Measurements from ENCODE around the gene HDAC9. TPM values are rescaled to one million over a fixed set of nuclear protein-coding genes. Genes with fewer than 3 reads are reported as not detected.

The HDAC9 gene
- total RNA-seq, 1 donor, result 55.0 TPM

GRCh38 chr7:18614841-18615240 lies 119.3 kb downstream of the HDAC9 start:
- TF ChIP-seq, protein P1, sequence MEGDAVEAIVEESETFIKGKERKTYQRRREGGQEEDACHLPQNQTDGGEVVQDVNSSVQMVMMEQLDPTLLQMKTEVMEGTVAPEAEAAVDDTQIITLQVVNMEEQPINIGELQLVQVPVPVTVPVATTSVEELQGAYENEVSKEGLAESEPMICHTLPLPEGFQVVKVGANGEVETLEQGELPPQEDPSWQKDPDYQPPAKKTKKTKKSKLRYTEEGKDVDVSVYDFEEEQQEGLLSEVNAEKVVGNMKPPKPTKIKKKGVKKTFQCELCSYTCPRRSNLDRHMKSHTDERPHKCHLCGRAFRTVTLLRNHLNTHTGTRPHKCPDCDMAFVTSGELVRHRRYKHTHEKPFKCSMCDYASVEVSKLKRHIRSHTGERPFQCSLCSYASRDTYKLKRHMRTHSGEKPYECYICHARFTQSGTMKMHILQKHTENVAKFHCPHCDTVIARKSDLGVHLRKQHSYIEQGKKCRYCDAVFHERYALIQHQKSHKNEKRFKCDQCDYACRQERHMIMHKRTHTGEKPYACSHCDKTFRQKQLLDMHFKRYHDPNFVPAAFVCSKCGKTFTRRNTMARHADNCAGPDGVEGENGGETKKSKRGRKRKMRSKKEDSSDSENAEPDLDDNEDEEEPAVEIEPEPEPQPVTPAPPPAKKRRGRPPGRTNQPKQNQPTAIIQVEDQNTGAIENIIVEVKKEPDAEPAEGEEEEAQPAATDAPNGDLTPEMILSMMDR (IDR thresholded peaks at IDR 0.05; ENCODE audit: insufficient read depth, low read length), result no peak
- DNase-seq (ENCODE audit: low read depth), result no peak
- H3K4me3 ChIP-seq (ENCODE audit: low read depth, low read length), result no peak overlapping the region

GRCh38 chr7:18619311-18619710 lies 123.8 kb downstream of the HDAC9 start:
- TF ChIP-seq, protein P1 (IDR thresholded peaks at IDR 0.05; ENCODE audit: insufficient read depth, low read length), result no peak
- no peak for DNase-seq (ENCODE audit: low read depth)
- no peak overlapping the region for H3K4me3 ChIP-seq (ENCODE audit: low read depth, low read length)

GRCh38 chr7:18623389-18623788 lies 127.8 kb downstream of the HDAC9 start:
- H3K4me3 ChIP-seq (ENCODE audit: low read depth, low read length), result no peak overlapping the region
- no peak for DNase-seq (ENCODE audit: low read depth)
- TF ChIP-seq, protein P1 (IDR thresholded peaks at IDR 0.05; ENCODE audit: insufficient read depth, low read length), result no peak

DNA sequence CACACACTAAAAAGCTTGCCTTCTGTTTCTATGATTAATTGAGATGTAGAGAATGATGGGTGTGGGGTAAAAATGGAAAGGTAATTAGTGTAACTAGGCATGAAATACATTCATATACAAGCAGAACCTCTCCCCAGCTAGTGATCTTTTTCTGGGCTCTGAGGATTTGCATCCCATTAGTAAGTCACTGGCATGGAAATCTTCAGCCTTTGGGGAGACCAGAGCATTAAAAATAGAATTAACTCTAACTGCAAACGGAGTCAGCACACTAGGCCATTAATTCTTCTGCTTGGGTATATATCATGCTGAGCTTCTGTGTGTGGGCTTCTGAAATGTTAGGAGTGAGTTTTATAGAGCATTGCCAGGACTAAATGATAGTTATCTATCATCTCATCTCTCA lies 128.9 kb downstream of the HDAC9 start:
- no peak for DNase-seq (ENCODE audit: low read depth)
- TF ChIP-seq, protein P1 (IDR thresholded peaks at IDR 0.05; ENCODE audit: insufficient read depth, low read length), result no peak
- no peak overlapping the region for H3K4me3 ChIP-seq (ENCODE audit: low read depth, low read length)

- no peak overlapping the region for H3K4me3 ChIP-seq (ENCODE audit: low read depth, low read length)
- TF ChIP-seq, protein P1 (IDR thresholded peaks at IDR 0.05; ENCODE audit: insufficient read depth, low read length), result no peak
- no peak for DNase-seq (ENCODE audit: low read depth)
These were observed 130.5 kb downstream of the HDAC9 start for GRCh38 chr7:18626086-18626485.

DNA sequence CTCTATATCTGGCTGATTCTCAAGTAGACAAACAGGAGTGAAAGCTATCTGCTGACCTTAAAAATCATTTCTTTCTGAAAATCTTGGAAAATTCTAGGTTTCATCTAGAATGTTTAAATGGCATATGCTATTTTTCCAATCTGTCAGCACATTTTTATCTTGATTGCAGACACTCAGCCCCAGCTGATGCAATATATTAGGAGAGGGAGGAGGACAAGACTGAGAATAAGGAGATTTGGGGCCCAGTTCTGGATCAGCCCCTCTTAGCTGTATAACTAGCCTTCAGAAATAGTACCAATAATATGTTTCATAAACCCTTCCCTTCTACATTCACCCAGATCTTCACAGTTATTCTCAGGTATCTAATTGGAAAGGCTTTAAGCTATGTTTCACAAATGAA lies 131.2 kb downstream of the HDAC9 start:
- TF ChIP-seq, protein P1 (IDR thresholded peaks at IDR 0.05; ENCODE audit: insufficient read depth, low read length), result no peak
- DNase-seq (ENCODE audit: low read depth), result peak; percentile 12
- H3K4me3 ChIP-seq (ENCODE audit: low read depth, low read length), result no peak overlapping the region

GRCh38 chr7:18637516-18637915 lies 142.0 kb downstream of the HDAC9 start:
- no peak overlapping the region for H3K4me3 ChIP-seq (ENCODE audit: low read depth, low read length)
- TF ChIP-seq, protein P1 (IDR thresholded peaks at IDR 0.05; ENCODE audit: insufficient read depth, low read length), result no peak
- no peak for DNase-seq (ENCODE audit: low read depth)

Measured in fibroblast of the aortic adventitia (primary cell).